Keratinocyte (primary cell): ENCODE data around the gene MBP. TPM values are rescaled to one million over a fixed set of nuclear protein-coding genes. Genes with fewer than 3 reads are reported as not detected.

Experiments
- DNase-seq: peaks from one replicate; pipeline ENCODE4 v3.0.0-alpha.2; 2011; ENCODE audit warnings: low read depth, missing footprints, low spot score
- FAIRE-seq: peaks from 2 replicates; lab custom pipeline; 2011; peaks lifted over from hg19 to GRCh38; lab: Jason Lieb, UNC
- H2AFZ ChIP-seq: 2 replicates; pipeline ENCODE4 v1.6.0; 2012; ENCODE audit warnings: low read length, control low read depth, inconsistent platforms; ENCODE audit not compliant: control insufficient read depth
- H3K27ac ChIP-seq: 2 replicates; pipeline ENCODE4 v1.5.1; 2011; ENCODE audit warnings: low read length; ENCODE audit not compliant: control insufficient read depth, insufficient read depth
- H3K27me3 ChIP-seq: 3 replicates; pipeline ENCODE4 v1.6.0; 2011; ENCODE audit warnings: low read length; ENCODE audit not compliant: control insufficient read depth, insufficient read depth; ENCODE audit errors: extremely low read depth
- H3K36me3 ChIP-seq, 2 experiments: 2 replicates in 1 of 2; 3 replicates in 1 of 2; pipeline ENCODE4 v1.5.1; 2011; ENCODE audit warnings: low read length in 2 of 2, mild to moderate bottlenecking in 1 of 2; ENCODE audit not compliant: control insufficient read depth in 2 of 2, insufficient read depth in 2 of 2; ENCODE audit errors: extremely low read depth in 1 of 2
- H3K4me1 ChIP-seq: 3 replicates; pipeline ENCODE4 v1.5.1; 2011; ENCODE audit warnings: low read length; ENCODE audit not compliant: control insufficient read depth, insufficient read depth; ENCODE audit errors: extremely low read depth
- H3K4me2 ChIP-seq: 3 replicates; pipeline ENCODE4 v1.6.0; 2011; ENCODE audit warnings: low read depth, low read length; ENCODE audit not compliant: control insufficient read depth, insufficient read depth; ENCODE audit errors: extremely low read depth
- H3K4me3 ChIP-seq, 3 experiments: fragments of 200-600 bp in 1 of 3; sonication (generic) in 1 of 3; 2 replicates in 2 of 3; 3 replicates in 1 of 3; pipeline ENCODE4 v1.5.1; 2011 to 2016; ENCODE audit warnings: low read length in 3 of 3, mild to moderate bottlenecking in 3 of 3, control low read depth in 2 of 3, inconsistent platforms in 1 of 3, low read depth in 1 of 3, mixed read lengths in 1 of 3, mixed run types in 1 of 3, moderate library complexity in 1 of 3; ENCODE audit not compliant: control insufficient read depth in 2 of 3, insufficient read depth in 2 of 3; ENCODE audit errors: extremely low read depth in 1 of 3
- H3K79me2 ChIP-seq: 2 replicates; pipeline ENCODE4 v1.6.0; 2012; ENCODE audit warnings: low read length; ENCODE audit not compliant: control insufficient read depth, insufficient read depth
- H3K9ac ChIP-seq: 3 replicates; pipeline ENCODE4 v1.6.0; 2011; ENCODE audit warnings: low read length; ENCODE audit not compliant: control insufficient read depth, insufficient read depth; ENCODE audit errors: extremely low read depth
- H3K9me1 ChIP-seq: 3 replicates; pipeline ENCODE4 v1.6.0; 2011; ENCODE audit warnings: low read length; ENCODE audit not compliant: control insufficient read depth, insufficient read depth; ENCODE audit errors: extremely low read depth
- H3K9me3 ChIP-seq: 2 replicates; pipeline ENCODE4 v1.5.1; 2012; ENCODE audit warnings: low read depth, low read length; ENCODE audit not compliant: control insufficient read depth
- H4K20me1 ChIP-seq: 3 replicates; pipeline ENCODE4 v1.6.0; 2011; ENCODE audit warnings: low read length; ENCODE audit not compliant: control insufficient read depth, insufficient read depth; ENCODE audit errors: extremely low read depth
- CTCF ChIP-seq, 3 experiments: IDR thresholded peaks in 1 of 3; conservative IDR thresholded peaks in 1 of 3; optimal IDR thresholded peaks in 1 of 3; 2 replicates in 2 of 3; 3 replicates in 1 of 3; pipeline versions ENCODE3 to v1.5.1; 2011; ENCODE audit warnings: low read length in 3 of 3, mild to moderate bottlenecking in 3 of 3, moderate library complexity in 2 of 3, control low read depth in 1 of 3, inconsistent platforms in 1 of 3; ENCODE audit not compliant: insufficient read depth in 2 of 3; ENCODE audit errors: extremely low read depth in 1 of 3
- EZH2 ChIP-seq: IDR thresholded peaks from one replicate; pipeline ENCODE4 v1.6.1; 2012; ENCODE audit warnings: inconsistent platforms, mild to moderate bottlenecking, low read length, moderate library complexity
- dilution Hi-C: fragments of 300-500 bp; cut with MboI; formaldehyde crosslinking; loops from one replicate; pipeline ENCODE4 v1.7.0; 2020; ENCODE audit warnings: low sequenced_read_pairs; ENCODE audit not compliant: extremely low pct_ligation_motif_present
- polyA plus RNA-seq, 5 experiments: library from polyadenylated mRNA; depleted of rRNA in 3 of 5; stranded (reverse) in 3 of 5; stranded (forward) in 1 of 5; unstranded in 1 of 5; fragments of >200 nt; gene quantifications; 1 replicate in 1 of 5; 2 replicates in 3 of 5; 3 replicates in 1 of 5; pipeline versions ENCODE4 v1.2.1 to v1.2.3, GENCODE V29; 2011 to 2012; ENCODE audit warnings: missing spikeins in 2 of 5, low read depth in 1 of 5, low replicate concordance in 1 of 5

MBP gene
- polyA plus RNA-seq, 1 donor (not counting 4 experiments of a cell fraction or from before 2014, with no cell fraction given) = 38.7 TPM

GRCh38 chr18:77065221-77065981 is 67.2 kb downstream of the MBP start:
- Histone ChIP-seq H3K4me3 (no peak overlapping the region), H3K9ac (peak overlapping the region; percentile 59), H3K9me1 (no peaks in the 10 kb centered on the region), H3K9me3 (peaks cover 3% of the 10 kb centered on the region), H3K4me2 (peak overlapping the region; percentile 20), H3K4me1 (peaks cover 87% of the 10 kb centered on the region), H3K36me3 (peaks cover 21 to 33% of the 10 kb centered on the region in 2 experiments), H2AFZ (no peak overlapping the region), H4K20me1 (no peaks in the 10 kb centered on the region), H3K79me2 (peaks cover 21% of the 10 kb centered on the region), H3K27ac (peak overlapping the region; percentile 95), H3K27me3 (no peaks in the 10 kb centered on the region)
- no peak for TF ChIP-seq CTCF (optimal IDR thresholded peaks at IDR 0.05 in 1 of 3, IDR thresholded peaks at IDR 0.05 in 1 of 3, conservative IDR thresholded peaks at IDR 0.05 in 1 of 3; ENCODE audit: extremely low read depth in 1 of 3, insufficient read depth in 2 of 3, low read length in 3 of 3)
- TF ChIP-seq EZH2 = no peak
- dilution Hi-C loops = no loop called here
- FAIRE-seq (peak; percentile 67), DNase-seq (no peak)

- Histone ChIP-seq H3K4me2 (peak overlapping the region; percentile 33), H3K4me1 (peaks cover 66% of the 10 kb centered on the region), H3K9me1 (no peaks in the 10 kb centered on the region), H3K79me2 (peaks cover 17% of the 10 kb centered on the region), H3K9me3 (peaks cover 3% of the 10 kb centered on the region), H3K36me3 (peaks cover 24 to 28% of the 10 kb centered on the region in 2 experiments), H3K27ac (peak overlapping the region; percentile 63), H3K4me3 (no peak overlapping the region), H2AFZ (no peak overlapping the region), H4K20me1 (no peaks in the 10 kb centered on the region), H3K9ac (no peak overlapping the region), H3K27me3 (no peaks in the 10 kb centered on the region)
- peak; percentile 99 for FAIRE-seq
- no peak for TF ChIP-seq EZH2
- TF ChIP-seq CTCF (optimal IDR thresholded peaks at IDR 0.05 in 1 of 3, IDR thresholded peaks at IDR 0.05 in 1 of 3, conservative IDR thresholded peaks at IDR 0.05 in 1 of 3; ENCODE audit: extremely low read depth in 1 of 3, insufficient read depth in 2 of 3, low read length in 3 of 3) = no peak
- dilution Hi-C loops = no loop called here
- DNase-seq = peak; percentile 70
Observed at GRCh38 chr18:77063260-77063659, 69.3 kb downstream of the MBP start.
